ENCODE data around the gene CHRNA1. TPM values are rescaled to one million over a fixed set of nuclear protein-coding genes. Genes with fewer than 3 reads are reported as not detected.

Gene CHRNA1
- total and polyA plus RNA-seq, 4 donors: not detected

- no peaks in the 10 kb centered on the region for H3K9me3 ChIP-seq (ENCODE audit: control insufficient read depth in 4 of 4, low read length in 3 of 4)
- H3K27ac ChIP-seq (ENCODE audit: low read depth in 1 of 2, low read length in 2 of 2): no peak overlapping the region
- DNase-seq (ENCODE audit: low spot score): no peak
- WGBS: 14% methylated on average over 59 of the region's 59 CpGs
- TF ChIP-seq JUND (IDR thresholded peaks at IDR 0.05): no peak
- TF ChIP-seq TAF1 (conservative IDR thresholded peaks at IDR 0.05): no peak
- no peak for TF ChIP-seq RXRA (IDR thresholded peaks at IDR 0.05)
- H3K27me3 ChIP-seq (ENCODE audit: control insufficient read depth in 4 of 4, insufficient read depth in 4 of 4, low read length in 3 of 4): peaks cover 4 to 12% (median 9%) of the 10 kb centered on the region in 4 donors
- peaks cover 5 to 7% (median 6%) of the 10 kb centered on the region in 4 donors for H3K4me1 ChIP-seq (ENCODE audit: control insufficient read depth in 4 of 4, insufficient read depth in 4 of 4, low read length in 3 of 4)
- peak overlapping the region in 2 of 3 donors; percentile 22 to 24 for H3K4me3 ChIP-seq (ENCODE audit: low read depth in 1 of 3, low read length in 3 of 3)
- no peak overlapping the region for H3K9ac ChIP-seq (ENCODE audit: low read depth in 1 of 2, low read length in 2 of 2)
- H3K36me3 ChIP-seq (ENCODE audit: control insufficient read depth in 4 of 4, insufficient read depth in 3 of 4, low read depth in 1 of 4, low read length in 3 of 4): no peaks in the 10 kb centered on the region
Measured at GRCh38 chr2:174729797-174730697, 34.2 kb downstream of the CHRNA1 start.

- peaks cover 4 to 12% (median 9%) of the 10 kb centered on the region in 4 donors for H3K27me3 ChIP-seq (ENCODE audit: control insufficient read depth in 4 of 4, insufficient read depth in 4 of 4, low read length in 3 of 4)
- TF ChIP-seq RAD21 (IDR thresholded peaks at IDR 0.05) (no peak), FOXA1 (IDR thresholded peaks at IDR 0.05) (no peak), CTCF (IDR thresholded peaks at IDR 0.05; ENCODE audit: low read depth, low read length, missing input control) (no peak), FOXA2 (IDR thresholded peaks at IDR 0.05) (no peak), TAF1 (conservative IDR thresholded peaks at IDR 0.05) (no peak), NR2F2 (IDR thresholded peaks at IDR 0.05) (no peak), MAX (IDR thresholded peaks at IDR 0.05) (no peak), REST (IDR thresholded peaks at IDR 0.05) (no peak), SP1 (IDR thresholded peaks at IDR 0.05) (no peak), RXRA (IDR thresholded peaks at IDR 0.05) (no peak), GABPA (IDR thresholded peaks at IDR 0.05 in 1 of 2, conservative IDR thresholded peaks at IDR 0.05 in 1 of 2) (no peak), JUND (IDR thresholded peaks at IDR 0.05) (no peak), HNF4A (conservative IDR thresholded peaks at IDR 0.05) (no peak)
- peaks cover 5 to 7% (median 6%) of the 10 kb centered on the region in 4 donors for H3K4me1 ChIP-seq (ENCODE audit: control insufficient read depth in 4 of 4, insufficient read depth in 4 of 4, low read length in 3 of 4)
- no peak for DNase-seq (ENCODE audit: low spot score)
- no peaks in the 10 kb centered on the region for H3K9me3 ChIP-seq (ENCODE audit: control insufficient read depth in 4 of 4, low read length in 3 of 4)
- no peak overlapping the region for H3K9ac ChIP-seq (ENCODE audit: low read depth in 1 of 2, low read length in 2 of 2)
- WGBS: 97% methylated on average over 9 of the region's 9 CpGs
- no peak overlapping the region for H3K27ac ChIP-seq (ENCODE audit: low read depth in 1 of 2, low read length in 2 of 2)
- no peak overlapping the region for H3K4me3 ChIP-seq (ENCODE audit: low read depth in 1 of 3, low read length in 3 of 3)
- no peaks in the 10 kb centered on the region for H3K36me3 ChIP-seq (ENCODE audit: control insufficient read depth in 4 of 4, insufficient read depth in 3 of 4, low read depth in 1 of 4, low read length in 3 of 4)
Measured at GRCh38 chr2:174728096-174728495, 36.2 kb downstream of the CHRNA1 start.
